Measurements from ENCODE around the gene MEIG1.
"Not testable (repeated sequence)": the region's sequence is repeated elsewhere in the genome, so short reads cannot be mapped to it uniquely, and the experiment has no call there.

Gene MEIG1

GRCh38 chr10:14991035-14991749 lies 32.0 kb downstream of the MEIG1 start:
- not testable (repeated sequence) for H3K9me3 ChIP-seq (ENCODE audit: control insufficient read depth in 2 of 2, low read length in 2 of 2); H3K4me1 ChIP-seq (ENCODE audit: control insufficient read depth in 2 of 2, insufficient read depth in 2 of 2, low read length in 2 of 2); H3K27ac ChIP-seq (ENCODE audit: low read depth in 2 of 2, low read length in 2 of 2); H3K9ac ChIP-seq (ENCODE audit: low read depth in 1 of 2, low read length in 2 of 2); H3K36me3 ChIP-seq (ENCODE audit: control insufficient read depth in 2 of 2, insufficient read depth in 2 of 2, low read length in 2 of 2); H3K4me3 ChIP-seq (ENCODE audit: low read length in 2 of 2); H3K27me3 ChIP-seq (ENCODE audit: control insufficient read depth in 2 of 2, insufficient read depth in 2 of 2, low read length in 2 of 2)

- not testable (repeated sequence) for H3K27me3 ChIP-seq (ENCODE audit: control insufficient read depth in 2 of 2, insufficient read depth in 2 of 2, low read length in 2 of 2); H3K9me3 ChIP-seq (ENCODE audit: control insufficient read depth in 2 of 2, low read length in 2 of 2); H3K4me3 ChIP-seq (ENCODE audit: low read length in 2 of 2); H3K9ac ChIP-seq (ENCODE audit: low read depth in 1 of 2, low read length in 2 of 2); H3K4me1 ChIP-seq (ENCODE audit: control insufficient read depth in 2 of 2, insufficient read depth in 2 of 2, low read length in 2 of 2); H3K27ac ChIP-seq (ENCODE audit: low read depth in 2 of 2, low read length in 2 of 2); H3K36me3 ChIP-seq (ENCODE audit: control insufficient read depth in 2 of 2, insufficient read depth in 2 of 2, low read length in 2 of 2)
These were observed 33.1 kb downstream of the MEIG1 start for GRCh38 chr10:14992336-14992735.

GRCh38 chr10:14993500-14994455 lies 34.6 kb downstream of the MEIG1 start:
- not testable (repeated sequence) for H3K4me3 ChIP-seq (ENCODE audit: low read length in 2 of 2); H3K4me1 ChIP-seq (ENCODE audit: control insufficient read depth in 2 of 2, insufficient read depth in 2 of 2, low read length in 2 of 2); H3K9me3 ChIP-seq (ENCODE audit: control insufficient read depth in 2 of 2, low read length in 2 of 2); H3K9ac ChIP-seq (ENCODE audit: low read depth in 1 of 2, low read length in 2 of 2); H3K36me3 ChIP-seq (ENCODE audit: control insufficient read depth in 2 of 2, insufficient read depth in 2 of 2, low read length in 2 of 2); H3K27ac ChIP-seq (ENCODE audit: low read depth in 2 of 2, low read length in 2 of 2); H3K27me3 ChIP-seq (ENCODE audit: control insufficient read depth in 2 of 2, insufficient read depth in 2 of 2, low read length in 2 of 2)

GRCh38 chr10:14995964-14996565 lies 36.9 kb downstream of the MEIG1 start:
- Histone ChIP-seq H3K36me3 (ENCODE audit: control insufficient read depth in 2 of 2, insufficient read depth in 2 of 2, low read length in 2 of 2) (no peaks in the 10 kb centered on the region), H3K9ac (ENCODE audit: low read depth in 1 of 2, low read length in 2 of 2) (no peak overlapping the region), H3K4me3 (ENCODE audit: low read length in 2 of 2) (no peak overlapping the region), H3K27me3 (ENCODE audit: control insufficient read depth in 2 of 2, insufficient read depth in 2 of 2, low read length in 2 of 2) (no peaks in the 10 kb centered on the region), H3K4me1 (ENCODE audit: control insufficient read depth in 2 of 2, insufficient read depth in 2 of 2, low read length in 2 of 2) (peaks cover 0 to 3% of the 10 kb centered on the region in 2 donors), H3K9me3 (ENCODE audit: control insufficient read depth in 2 of 2, low read length in 2 of 2) (no peaks in the 10 kb centered on the region), H3K27ac (ENCODE audit: low read depth in 2 of 2, low read length in 2 of 2) (no peak overlapping the region)

GRCh38 chr10:15013530-15013929 lies 54.3 kb downstream of the MEIG1 start:
- not testable (repeated sequence) for H3K9ac ChIP-seq (ENCODE audit: low read depth in 1 of 2, low read length in 2 of 2); H3K9me3 ChIP-seq (ENCODE audit: control insufficient read depth in 2 of 2, low read length in 2 of 2); H3K27me3 ChIP-seq (ENCODE audit: control insufficient read depth in 2 of 2, insufficient read depth in 2 of 2, low read length in 2 of 2); H3K27ac ChIP-seq (ENCODE audit: low read depth in 2 of 2, low read length in 2 of 2); H3K4me1 ChIP-seq (ENCODE audit: control insufficient read depth in 2 of 2, insufficient read depth in 2 of 2, low read length in 2 of 2); H3K36me3 ChIP-seq (ENCODE audit: control insufficient read depth in 2 of 2, insufficient read depth in 2 of 2, low read length in 2 of 2); H3K4me3 ChIP-seq (ENCODE audit: low read length in 2 of 2)

GRCh38 chr10:15015451-15015850 lies 56.3 kb downstream of the MEIG1 start:
- H3K27ac ChIP-seq (ENCODE audit: low read depth in 2 of 2, low read length in 2 of 2): no peak overlapping the region
- no peaks in the 10 kb centered on the region for H3K4me1 ChIP-seq (ENCODE audit: control insufficient read depth in 2 of 2, insufficient read depth in 2 of 2, low read length in 2 of 2)
- H3K4me3 ChIP-seq (ENCODE audit: low read length in 2 of 2): no peak overlapping the region
- no peaks in the 10 kb centered on the region for H3K27me3 ChIP-seq (ENCODE audit: control insufficient read depth in 2 of 2, insufficient read depth in 2 of 2, low read length in 2 of 2)
- H3K9ac ChIP-seq (ENCODE audit: low read depth in 1 of 2, low read length in 2 of 2): no peak overlapping the region
- H3K9me3 ChIP-seq (ENCODE audit: control insufficient read depth in 2 of 2, low read length in 2 of 2): no peaks in the 10 kb centered on the region
- no peaks in the 10 kb centered on the region for H3K36me3 ChIP-seq (ENCODE audit: control insufficient read depth in 2 of 2, insufficient read depth in 2 of 2, low read length in 2 of 2)

GRCh38 chr10:15020966-15021365 lies 61.8 kb downstream of the MEIG1 start:
- H3K27me3 ChIP-seq (ENCODE audit: control insufficient read depth in 2 of 2, insufficient read depth in 2 of 2, low read length in 2 of 2); H3K27ac ChIP-seq (ENCODE audit: low read depth in 2 of 2, low read length in 2 of 2); H3K4me1 ChIP-seq (ENCODE audit: control insufficient read depth in 2 of 2, insufficient read depth in 2 of 2, low read length in 2 of 2); H3K9ac ChIP-seq (ENCODE audit: low read depth in 1 of 2, low read length in 2 of 2); H3K4me3 ChIP-seq (ENCODE audit: low read length in 2 of 2); H3K9me3 ChIP-seq (ENCODE audit: control insufficient read depth in 2 of 2, low read length in 2 of 2); H3K36me3 ChIP-seq (ENCODE audit: control insufficient read depth in 2 of 2, insufficient read depth in 2 of 2, low read length in 2 of 2): not testable (repeated sequence)

All from mucosa of rectum (tissue), 2 donors.